ENCODE results near the gene IL10RB. TPM values are rescaled to one million over a fixed set of nuclear protein-coding genes. Genes with fewer than 3 reads are reported as not detected.
"Not testable (repeated sequence)": the region's sequence is repeated elsewhere in the genome, so short reads cannot be mapped to it uniquely, and the experiment has no call there.

IL10RB gene
- 10 to 100 TPM; 56.9 to 83.1 (median 71.0) TPM for polyA plus RNA-seq (ENCODE audit: low read depth in 6 of 6)

GRCh38 chr21:33266050-33266788, at the start of gene IL10RB:
TSS of gene IL10RB (plus strand) at chr21:33266367. CDS start at chr21:33266466, 99 bp downstream.
- H3K9me3 Mint-ChIP-seq: no peaks in the 10 kb centered on the region
- H3K4me1 Mint-ChIP-seq: peaks cover 42 to 61% (median 57%) of the 10 kb centered on the region in 3 donors
- H3K4me3 Mint-ChIP-seq: peak within 1 kb of the TSS; percentile 93 to 99 (median 98)
- ATAC-seq (ENCODE audit: low read depth in 2 of 2) (peak; percentile 63 to 65), DNase-seq (peak; percentile 70)
- H3K27me3 Mint-ChIP-seq: no peaks in the 10 kb centered on the region
- peak within 1 kb of the TSS; percentile 97 to 100 (median 99) for H3K27ac Mint-ChIP-seq
- H3K36me3 Mint-ChIP-seq: no peaks in the 10 kb centered on the region

GRCh38 chr21:33217138-33217520, 49.0 kb upstream of the IL10RB start:
- DNase-seq: no peak
- H3K4me3 Mint-ChIP-seq: peak overlapping the region in 3 of 8 donors; percentile 1 to 77 (median 8)

GRCh38 chr21:33219300-33219699, 46.9 kb upstream of the IL10RB start:
- DNase-seq (no peak), ATAC-seq (ENCODE audit: low read depth in 2 of 2) (no peak)
- Mint-ChIP-seq H3K9me3 (peaks cover 0 to 7% (median 0%) of the 10 kb centered on the region in 7 donors), H3K36me3 (peaks cover 0 to 7% of the 10 kb centered on the region in 2 donors), H3K4me1 (peaks cover 42 to 47% (median 46%) of the 10 kb centered on the region in 3 donors), H3K4me3 (no peak overlapping the region), H3K27ac (peak overlapping the region in 4 of 6 donors; percentile 44 to 90 (median 71)), H3K27me3 (no peaks in the 10 kb centered on the region)

More at GRCh38 chr21:33217138-33217520, 49.0 kb upstream of the IL10RB start:
- Mint-ChIP-seq H3K27me3 (no peaks in the 10 kb centered on the region), H3K27ac (peak overlapping the region in 4 of 6 donors; percentile 10 to 98 (median 74)), H3K4me1 (peaks cover 59 to 68% (median 64%) of the 10 kb centered on the region in 3 donors), H3K36me3 (peaks cover 0 to 12% of the 10 kb centered on the region in 2 donors), H3K9me3 (peaks cover 0 to 5% (median under 1%) of the 10 kb centered on the region in 7 donors)
- no peak for ATAC-seq (ENCODE audit: low read depth in 2 of 2)

- H3K27me3 Mint-ChIP-seq: no peaks in the 10 kb centered on the region
- H3K36me3 Mint-ChIP-seq: peaks cover 0 to 7% of the 10 kb centered on the region in 2 donors
- peaks cover 37 to 46% (median 40%) of the 10 kb centered on the region in 3 donors for H3K4me1 Mint-ChIP-seq
- H3K4me3 Mint-ChIP-seq: no peak overlapping the region
- H3K27ac Mint-ChIP-seq: peak overlapping the region in 1 of 6 donors; percentile 55
- peaks cover 0 to 7% (median 0%) of the 10 kb centered on the region in 7 donors for H3K9me3 Mint-ChIP-seq
- ATAC-seq (ENCODE audit: low read depth in 2 of 2): no peak
- DNase-seq: no peak
These were observed 46.2 kb upstream of the IL10RB start for GRCh38 chr21:33219954-33220353.

- DNase-seq; H3K27me3 Mint-ChIP-seq; H3K9me3 Mint-ChIP-seq; H3K36me3 Mint-ChIP-seq; ATAC-seq (ENCODE audit: low read depth in 2 of 2): not testable (repeated sequence)
- H3K4me1 Mint-ChIP-seq: peaks cover 5 to 13% (median 9%) of the 10 kb centered on the region in 3 donors
- peak overlapping the region in 1 of 8 donors; percentile 4 for H3K4me3 Mint-ChIP-seq
- H3K27ac Mint-ChIP-seq: peak overlapping the region in 1 of 6 donors; percentile 70
These were observed 40.8 kb upstream of the IL10RB start for GRCh38 chr21:33225376-33225775.

GRCh38 chr21:33228455-33228854, 37.7 kb upstream of the IL10RB start:
- no peak for DNase-seq
- no peak for ATAC-seq (ENCODE audit: low read depth in 2 of 2)
- Mint-ChIP-seq H3K9me3 (no peaks in the 10 kb centered on the region), H3K36me3 (peaks cover 0 to 10% of the 10 kb centered on the region in 2 donors), H3K27ac (peak overlapping the region in 1 of 6 donors; percentile 51), H3K4me3 (peak overlapping the region in 4 of 8 donors; percentile 9 to 98 (median 74)), H3K27me3 (no peaks in the 10 kb centered on the region), H3K4me1 (peaks cover 26 to 34% (median 34%) of the 10 kb centered on the region in 3 donors)

GRCh38 chr21:33229099-33229783, 36.9 kb upstream of the IL10RB start:
- peak overlapping the region; percentile 62 to 98 (median 88) for H3K4me3 Mint-ChIP-seq
- H3K9me3 Mint-ChIP-seq: no peaks in the 10 kb centered on the region
- H3K27ac Mint-ChIP-seq: peak overlapping the region; percentile 2 to 93 (median 76)
- H3K4me1 Mint-ChIP-seq: peaks cover 31 to 42% (median 42%) of the 10 kb centered on the region in 3 donors
- no peaks in the 10 kb centered on the region for H3K27me3 Mint-ChIP-seq
- peaks cover 2 to 10% of the 10 kb centered on the region in 2 donors for H3K36me3 Mint-ChIP-seq
- DNase-seq: no peak
- peak; percentile 16 to 22 for ATAC-seq (ENCODE audit: low read depth in 2 of 2)

- Mint-ChIP-seq H3K27me3 (no peaks in the 10 kb centered on the region), H3K27ac (peak within 1 kb of the TSS; percentile 75 to 96 (median 92)), H3K4me1 (peaks cover 36 to 49% (median 43%) of the 10 kb centered on the region in 3 donors), H3K9me3 (no peaks in the 10 kb centered on the region), H3K36me3 (peaks cover 7 to 10% of the 10 kb centered on the region in 2 donors), H3K4me3 (peak within 1 kb of the TSS; percentile 90 to 98 (median 92))
- peak; percentile 87 to 90 for ATAC-seq (ENCODE audit: low read depth in 2 of 2)
- DNase-seq: peak; percentile 68
These were observed 36.2 kb upstream of the IL10RB start, which contains the start of gene IFNAR2 for GRCh38 chr21:33229784-33230544. TSS of gene IFNAR2 (plus strand) at chr21:33229938. CDS start at chr21:33241923, 11,985 bp downstream.

GRCh38 chr21:33230545-33231324, 35.4 kb upstream of the IL10RB start:
- Mint-ChIP-seq H3K9me3 (no peaks in the 10 kb centered on the region), H3K27me3 (no peaks in the 10 kb centered on the region), H3K4me3 (peak overlapping the region; percentile 90 to 98 (median 92)), H3K36me3 (peaks cover 7 to 10% of the 10 kb centered on the region in 2 donors), H3K27ac (peak overlapping the region; percentile 75 to 96 (median 92)), H3K4me1 (peaks cover 37 to 52% (median 42%) of the 10 kb centered on the region in 3 donors)
- DNase-seq (peak; percentile 72), ATAC-seq (ENCODE audit: low read depth in 2 of 2) (peak; percentile 56 to 62)

GRCh38 chr21:33231526-33231925, 34.6 kb upstream of the IL10RB start:
- ATAC-seq (ENCODE audit: low read depth in 2 of 2): no peak
- Mint-ChIP-seq H3K9me3 (no peaks in the 10 kb centered on the region), H3K27ac (peak overlapping the region in 5 of 6 donors; percentile 44 to 95 (median 75))

GRCh38 chr21:33232291-33233034, 33.7 kb upstream of the IL10RB start:
- Mint-ChIP-seq H3K9me3 (no peaks in the 10 kb centered on the region), H3K27me3 (no peaks in the 10 kb centered on the region), H3K27ac (peak overlapping the region; percentile 65 to 95 (median 90)), H3K4me3 (peak overlapping the region; percentile 76 to 98 (median 92)), H3K4me1 (peaks cover 52 to 63% (median 58%) of the 10 kb centered on the region in 3 donors), H3K36me3 (peaks cover 7 to 10% of the 10 kb centered on the region in 2 donors)
- DNase-seq (peak; percentile 19), ATAC-seq (ENCODE audit: low read depth in 2 of 2) (no peak)

More at GRCh38 chr21:33231526-33231925, 34.6 kb upstream of the IL10RB start:
- H3K4me1 Mint-ChIP-seq: peaks cover 45 to 56% (median 49%) of the 10 kb centered on the region in 3 donors
- H3K4me3 Mint-ChIP-seq: peak overlapping the region; percentile 76 to 98 (median 92)
- H3K36me3 Mint-ChIP-seq: peaks cover 7 to 10% of the 10 kb centered on the region in 2 donors
- no peak for DNase-seq
- no peaks in the 10 kb centered on the region for H3K27me3 Mint-ChIP-seq

All from naive B cell (primary cell).